Measurements from ENCODE around the gene PITPNC1. TPM values are rescaled to one million over a fixed set of nuclear protein-coding genes. Genes with fewer than 3 reads are reported as not detected.
"Not testable (repeated sequence)": the region's sequence is repeated elsewhere in the genome, so short reads cannot be mapped to it uniquely, and the experiment has no call there.

The PITPNC1 gene
- total RNA-seq, 4 donors from 2014 or later, result 7.6 to 30.1 (median 15.1) TPM

GRCh38 chr17:67401106-67401505, 24.0 kb downstream of the PITPNC1 start:
- WGBS, 2 donors (ENCODE audit: low coverage in 1 of 2), result 96 to 100% methylated on average over 2 to 9 of the region's 9 CpGs
- Histone ChIP-seq H3K27me3 (no peaks in the 10 kb centered on the region), H3K27ac (no peak overlapping the region), H3K9me3 (no peaks in the 10 kb centered on the region), H3K36me3 (no peaks in the 10 kb centered on the region), H3K4me3 (no peak overlapping the region), H3K4me1 (peaks cover 0 to 18% (median 8%) of the 10 kb centered on the region in 3 donors)
- ATAC-seq, result no peak
- no peak for TF ChIP-seq POLR2A (IDR thresholded peaks at IDR 0.05)
- no peak for TF ChIP-seq EP300 (IDR thresholded peaks at IDR 0.05)
- no peak for TF ChIP-seq POLR2AphosphoS5 (IDR thresholded peaks at IDR 0.05)
- no peak for TF ChIP-seq CTCF (IDR thresholded peaks at IDR 0.05)

- Histone ChIP-seq H3K4me1 (peaks cover 0 to 18% (median 8%) of the 10 kb centered on the region in 3 donors), H3K9me3 (no peaks in the 10 kb centered on the region), H3K27me3 (no peaks in the 10 kb centered on the region), H3K27ac (no peak overlapping the region), H3K4me3 (no peak overlapping the region), H3K36me3 (no peaks in the 10 kb centered on the region)
- TF ChIP-seq POLR2AphosphoS5 (IDR thresholded peaks at IDR 0.05) (no peak), CTCF (IDR thresholded peaks at IDR 0.05) (no peak), POLR2A (IDR thresholded peaks at IDR 0.05) (no peak), EP300 (IDR thresholded peaks at IDR 0.05) (no peak)
- 91 to 96% methylated on average over 11 to 14 of the region's 16 CpGs for WGBS, 2 donors (ENCODE audit: low coverage in 1 of 2)
- no peak for ATAC-seq
These were observed 24.8 kb downstream of the PITPNC1 start for GRCh38 chr17:67401598-67402504.

GRCh38 chr17:67403065-67403464, 26.0 kb downstream of the PITPNC1 start:
- no peak overlapping the region for H3K27ac ChIP-seq
- TF ChIP-seq EP300 (IDR thresholded peaks at IDR 0.05), result no peak
- TF ChIP-seq POLR2A (IDR thresholded peaks at IDR 0.05), result no peak
- no peak for TF ChIP-seq POLR2AphosphoS5 (IDR thresholded peaks at IDR 0.05)
- TF ChIP-seq CTCF (IDR thresholded peaks at IDR 0.05), result no peak

GRCh38 chr17:67403483-67403882, 26.4 kb downstream of the PITPNC1 start:
- Histone ChIP-seq H3K9me3 (no peaks in the 10 kb centered on the region), H3K27me3 (no peaks in the 10 kb centered on the region), H3K36me3 (no peaks in the 10 kb centered on the region), H3K27ac (no peak overlapping the region), H3K4me3 (no peak overlapping the region), H3K4me1 (peaks cover 0 to 18% (median 8%) of the 10 kb centered on the region in 3 donors)
- 87 to 97% methylated on average over 4 to 5 of the region's 6 CpGs for WGBS, 2 donors (ENCODE audit: low coverage in 1 of 2)
- no peak for ATAC-seq
- TF ChIP-seq EP300 (IDR thresholded peaks at IDR 0.05) (no peak), CTCF (IDR thresholded peaks at IDR 0.05) (no peak), POLR2A (IDR thresholded peaks at IDR 0.05) (no peak), POLR2AphosphoS5 (IDR thresholded peaks at IDR 0.05) (no peak)

More at GRCh38 chr17:67403065-67403464, 26.0 kb downstream of the PITPNC1 start:
- Histone ChIP-seq H3K36me3 (no peaks in the 10 kb centered on the region), H3K4me3 (no peak overlapping the region), H3K4me1 (peaks cover 0 to 18% (median 8%) of the 10 kb centered on the region in 3 donors), H3K9me3 (no peaks in the 10 kb centered on the region), H3K27me3 (no peaks in the 10 kb centered on the region)
- ATAC-seq, result no peak
- WGBS, 2 donors (ENCODE audit: low coverage in 1 of 2), result 92% methylated on average over 1 of the region's 2 CpGs

- not testable (repeated sequence) for H3K27me3 ChIP-seq, H3K9me3 ChIP-seq, H3K4me3 ChIP-seq, H3K36me3 ChIP-seq, H3K27ac ChIP-seq, ATAC-seq
- WGBS, 2 donors (ENCODE audit: low coverage in 1 of 2), result 56 to 81% methylated on average over 3 of the region's 3 CpGs
- H3K4me1 ChIP-seq, result peaks cover 0 to 17% (median 0%) of the 10 kb centered on the region in 3 donors
These were observed 31.4 kb downstream of the PITPNC1 start for GRCh38 chr17:67408455-67408830.

All from gastroesophageal sphincter (tissue), 4 donors.